H9 (cell line): Measurements from ENCODE around the gene TMEM150B. TPM values are rescaled to one million over a fixed set of nuclear protein-coding genes. Genes with fewer than 3 reads are reported as not detected.
A peak's percentile ranks its signal among the peaks of the same experiment; 100 is the strongest.

Experiments
- DNase-seq: peaks from one replicate; pipeline ENCODE4 v3.0.0-alpha.2; 2017
- H2AFZ ChIP-seq: one replicate; pipeline ENCODE4 v1.6.1; 2013; ENCODE audit warnings: mild to moderate bottlenecking, low read length, control low read depth, moderate library complexity
- H2AK5ac ChIP-seq: 2 replicates; pipeline ENCODE4 v1.6.1; 2013; ENCODE audit warnings: low read length, control low read depth, mixed read lengths; ENCODE audit not compliant: insufficient read length
- H2BK120ac ChIP-seq: one replicate; pipeline ENCODE4 v1.6.1; 2013; ENCODE audit warnings: low read depth, mild to moderate bottlenecking, low read length, control low read depth, inconsistent platforms; ENCODE audit not compliant: poor library complexity, severe bottlenecking
- H2BK12ac ChIP-seq: 2 replicates; pipeline ENCODE4 v1.6.1; 2013; ENCODE audit warnings: low read length, control low read depth, mixed read lengths, low read depth; ENCODE audit not compliant: insufficient read length
- H2BK15ac ChIP-seq: 2 replicates; pipeline ENCODE4 v1.6.1; 2013; ENCODE audit warnings: low read depth, low read length, control low read depth
- H2BK20ac ChIP-seq: one replicate; pipeline ENCODE4 v1.6.1; 2013; ENCODE audit warnings: low read depth, mild to moderate bottlenecking, low read length, control low read depth, inconsistent platforms; ENCODE audit not compliant: poor library complexity, severe bottlenecking
- H2BK5ac ChIP-seq: 2 replicates; pipeline ENCODE4 v1.6.1; 2013; ENCODE audit warnings: low read length, control low read depth, mixed read lengths; ENCODE audit not compliant: insufficient read length
- H3K14ac ChIP-seq: 2 replicates; pipeline ENCODE4 v1.6.1; 2013; ENCODE audit warnings: low read length, control low read depth; ENCODE audit not compliant: insufficient read depth
- H3K18ac ChIP-seq: 2 replicates; pipeline ENCODE4 v1.6.1; 2013; ENCODE audit warnings: low read depth, mild to moderate bottlenecking, mixed read lengths, low read length, control low read depth; ENCODE audit not compliant: insufficient read length
- H3K23ac ChIP-seq: 2 replicates; pipeline ENCODE4 v1.6.1; 2013; ENCODE audit warnings: low read length, control low read depth, mixed read lengths, low read depth; ENCODE audit not compliant: insufficient read length
- H3K23me2 ChIP-seq: 2 replicates; pipeline ENCODE4 v1.6.1; 2013; ENCODE audit warnings: low read depth, mild to moderate bottlenecking, mixed read lengths, low read length, control low read depth; ENCODE audit not compliant: insufficient read length, poor library complexity, severe bottlenecking
- H3K27ac ChIP-seq: 2 replicates; pipeline ENCODE4 v1.5.1; 2013; ENCODE audit warnings: low read length, control low read depth, mixed read lengths, low read depth; ENCODE audit not compliant: insufficient read length
- H3K27me3 ChIP-seq: 2 replicates; pipeline ENCODE4 v1.6.1; 2013; ENCODE audit warnings: low read length, control low read depth, inconsistent platforms; ENCODE audit not compliant: insufficient read depth
- H3K4ac ChIP-seq: 2 replicates; pipeline ENCODE4 v1.6.1; 2013; ENCODE audit warnings: low read depth, mild to moderate bottlenecking, control low read depth, inconsistent platforms, low read length, moderate library complexity
- H3K4me1 ChIP-seq: 2 replicates; pipeline ENCODE4 v1.6.1; 2013; ENCODE audit warnings: low read length, control low read depth, inconsistent platforms; ENCODE audit not compliant: insufficient read depth
- H3K4me2 ChIP-seq: 2 replicates; pipeline ENCODE4 v1.6.1; 2013; ENCODE audit warnings: low read length, control low read depth, mixed read lengths; ENCODE audit not compliant: insufficient read length, insufficient read depth
- H3K56ac ChIP-seq: 2 replicates; pipeline ENCODE4 v1.6.1; 2013; ENCODE audit warnings: low read depth, mild to moderate bottlenecking, mixed read lengths, low read length, control low read depth; ENCODE audit not compliant: insufficient read length
- H3K79me1 ChIP-seq: 2 replicates; pipeline ENCODE4 v1.6.1; 2013; ENCODE audit warnings: low read depth, mild to moderate bottlenecking, moderate library complexity, low read length, control low read depth, inconsistent platforms; ENCODE audit not compliant: insufficient read depth, poor library complexity, severe bottlenecking
- H3K79me2 ChIP-seq: 2 replicates; pipeline ENCODE4 v1.6.1; 2013; ENCODE audit warnings: low read length, control low read depth, inconsistent platforms; ENCODE audit not compliant: insufficient read depth
- H3K9ac ChIP-seq: 2 replicates; pipeline ENCODE4 v1.6.1; 2013; ENCODE audit warnings: low read length, control low read depth, mixed read lengths; ENCODE audit not compliant: insufficient read length; ENCODE audit errors: extremely low read depth
- H3K9me3 ChIP-seq: one replicate; pipeline ENCODE4 v1.6.1; 2013; ENCODE audit warnings: low read depth, low read length, inconsistent platforms; ENCODE audit not compliant: control insufficient read depth
- H3T11ph ChIP-seq: one replicate; pipeline ENCODE4 v1.6.1; 2013; ENCODE audit warnings: mild to moderate bottlenecking, low read length, control low read depth, inconsistent platforms
- H4K20me1 ChIP-seq: one replicate; pipeline ENCODE4 v1.6.1; 2013; ENCODE audit not compliant: control insufficient read depth, insufficient read length, insufficient read depth
- H4K5ac ChIP-seq: 2 replicates; pipeline ENCODE4 v1.6.1; 2013; ENCODE audit warnings: low read depth, mild to moderate bottlenecking, mixed read lengths, low read length, control low read depth; ENCODE audit not compliant: insufficient read length
- H4K8ac ChIP-seq: replicated peaks from 2 replicates; pipeline ENCODE4 v1.6.1; 2013; ENCODE audit warnings: low read length, control low read depth, mixed read lengths, low read depth; ENCODE audit not compliant: insufficient read length
- H4K91ac ChIP-seq: 2 replicates; pipeline ENCODE4 v1.6.1; 2013; ENCODE audit warnings: low read depth, mild to moderate bottlenecking, moderate library complexity, mixed read lengths, low read length, control low read depth; ENCODE audit not compliant: insufficient read length
- H3K27ac Mint-ChIP-seq, 3 experiments: 2 replicates in 2 of 3; 3 replicates in 1 of 3; pipeline ENCODE4 v1.8.0; 2020 to 2021; ENCODE audit warnings: mixed read lengths in 3 of 3, mild to moderate bottlenecking in 1 of 3, moderate library complexity in 1 of 3
- H3K27me3 Mint-ChIP-seq: 2 replicates; pipeline ENCODE4 v1.8.0; 2021; ENCODE audit warnings: low read depth, mild to moderate bottlenecking, moderate library complexity, mixed read lengths
- H3K36me3 Mint-ChIP-seq, 3 experiments: 2 replicates in 2 of 3; 3 replicates in 1 of 3; pipeline ENCODE4 v1.8.0; 2020 to 2021; ENCODE audit warnings: low read depth in 3 of 3, mixed read lengths in 3 of 3; ENCODE audit not compliant: insufficient read depth in 1 of 3
- H3K4me1 Mint-ChIP-seq, 2 experiments: 2 replicates each; pipeline ENCODE4 v1.8.0; 2020; ENCODE audit warnings: mixed read lengths in 2 of 2
- H3K4me3 Mint-ChIP-seq, 2 experiments: 2 replicates in 1 of 2; 3 replicates in 1 of 2; pipeline ENCODE4 v1.8.0; 2020 to 2021; ENCODE audit warnings: mild to moderate bottlenecking in 2 of 2, mixed read lengths in 2 of 2, moderate library complexity in 1 of 2
- H3K9me3 Mint-ChIP-seq, 2 experiments: 2 replicates in 1 of 2; 3 replicates in 1 of 2; pipeline ENCODE4 v1.8.0; 2020; ENCODE audit warnings: mild to moderate bottlenecking in 2 of 2, mixed read lengths in 2 of 2, moderate library complexity in 1 of 2
- CTCF ChIP-seq: fragments of 200-600 bp; sonication (generic); conservative IDR thresholded peaks from 3 replicates; pipeline ENCODE4 v1.8.0; 2021; ENCODE audit warnings: antibody characterized with exemption, mild to moderate bottlenecking
- WGBS: extraction: QIAGEN DNeasy Blood & Tissue Kit; methylation state at CpG from one replicate; pipeline ENCODE4 v1.1.7; 2013; ENCODE audit warnings: missing lambda C conversion rate, low lambda C conversion rate, mixed read lengths; ENCODE audit not compliant: insufficient read length; ENCODE audit errors: extremely low coverage; 5-methylcytosine and 5-hydroxymethylcytosine counted together
- total RNA-seq: library from RNA; stranded (reverse); gene quantifications from 2 replicates; pipeline ENCODE4 v1.2.1, GENCODE V29; 2021

Gene TMEM150B
- total RNA-seq, 1 experiment from 2014 or later = 0.63 TPM

- no peak overlapping the region for H2AK5ac ChIP-seq
- no peaks in the 10 kb centered on the region for H3K79me2 ChIP-seq
- no peak overlapping the region for H4K8ac ChIP-seq
- Mint-ChIP-seq H3K9me3 (no peaks in the 10 kb centered on the region; a peak in 1 of 5 replicates), H3K36me3 (peaks cover 0 to under 1% (median 0%) of the 10 kb centered on the region in 3 experiments; a peak in 2 of 7 replicates), H3K4me1 (peaks cover 11 to 28% of the 10 kb centered on the region in 2 experiments), H3K4me3 (peak overlapping the region in 1 of 2 experiments; percentile 49; a peak in 1 of 5 replicates), H3K27ac (no peak overlapping the region), H3K27me3 (peaks cover 11% of the 10 kb centered on the region)
- TF ChIP-seq CTCF = no peak
- H3K9ac ChIP-seq = no peak overlapping the region
- H3K27ac ChIP-seq = no peak overlapping the region
- H4K91ac ChIP-seq = no peak overlapping the region
- H3K4me2 ChIP-seq = no peak overlapping the region
- no peak overlapping the region for H4K5ac ChIP-seq
- no CpG with 5 or more reads among the region's 8 CpGs for WGBS
- DNase-seq = peak; percentile 37
- H3K79me1 ChIP-seq = no peaks in the 10 kb centered on the region
- no peak overlapping the region for H3K18ac ChIP-seq
- H2BK5ac ChIP-seq = no peak overlapping the region
- no peaks in the 10 kb centered on the region for H3K4me1 ChIP-seq
- no peak overlapping the region for H2AFZ ChIP-seq
- H2BK12ac ChIP-seq = no peak overlapping the region
- H3K4ac ChIP-seq = no peak overlapping the region
- no peak overlapping the region for H2BK15ac ChIP-seq
- no peak overlapping the region for H3K56ac ChIP-seq
- H2BK20ac ChIP-seq = no peak overlapping the region
- no peak overlapping the region for H3K23ac ChIP-seq
- no peak overlapping the region for H3T11ph ChIP-seq
- no peak overlapping the region; the same call in 1 of the 2 replicates for H3K14ac ChIP-seq
- H3K9me3 ChIP-seq = no peaks in the 10 kb centered on the region
- no peaks in the 10 kb centered on the region; the same call in 1 of the 2 replicates for H3K27me3 ChIP-seq
- H4K20me1 ChIP-seq = no peaks in the 10 kb centered on the region
- no peak overlapping the region for H2BK120ac ChIP-seq
- no peaks in the 10 kb centered on the region for H3K23me2 ChIP-seq
These were observed 8.5 kb downstream of the TMEM150B start for GRCh38 chr19:55316646-55317045.
